GM12892 (cell line): Measurements from ENCODE around the gene AKAP13.

Experiments used
- POLR2A ChIP-seq: IDR thresholded peaks from 2 replicates; pipeline ENCODE4 v1.6.1; 2011; ENCODE audit warnings: low read depth, low read length, control low read depth
- POLR2AphosphoS5 ChIP-seq: IDR thresholded peaks from 2 replicates; pipeline ENCODE4 v1.6.1; 2011; ENCODE audit warnings: low read depth, low read length, control low read depth

DNA sequence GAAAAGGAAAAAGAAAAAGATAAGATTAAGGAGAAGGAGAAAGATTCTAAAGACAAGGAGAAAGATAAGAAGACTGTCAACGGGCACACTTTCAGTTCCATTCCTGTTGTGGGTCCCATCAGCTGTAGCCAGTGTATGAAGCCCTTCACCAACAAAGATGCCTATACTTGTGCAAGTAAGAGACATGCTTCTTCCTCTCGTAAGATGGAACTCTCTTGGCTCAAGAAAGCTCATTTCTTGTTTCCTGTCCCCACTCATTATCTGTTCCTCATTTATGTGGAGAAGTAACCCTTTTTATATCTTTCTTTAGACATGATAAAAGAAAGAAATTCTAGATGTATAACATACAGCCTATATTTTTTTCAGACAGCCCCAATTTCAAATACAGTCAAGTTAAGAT is 312.9 kb downstream of the AKAP13 start:
- TF ChIP-seq POLR2AphosphoS5, result no peak
- no peak for TF ChIP-seq POLR2A
